Urinary bladder (tissue), 4 donors: Measurements from ENCODE around the gene RHBDD3. TPM values are rescaled to one million over a fixed set of nuclear protein-coding genes. Genes with fewer than 3 reads are reported as not detected.
"Not testable (repeated sequence)": the region's sequence is repeated elsewhere in the genome, so short reads cannot be mapped to it uniquely, and the experiment has no call there.

Experiments
- DNase-seq: peaks from one replicate; pipeline ENCODE4 v3.0.0-alpha.2; 2015; ENCODE audit errors: extremely low spot score
- H3K27ac ChIP-seq: one replicate; pipeline ENCODE4 v1.5.1; 2013; ENCODE audit warnings: low read depth, mild to moderate bottlenecking, moderate library complexity
- H3K36me3 ChIP-seq: one replicate; pipeline ENCODE4 v1.6.1; 2013; ENCODE audit warnings: mild to moderate bottlenecking, moderate library complexity; ENCODE audit not compliant: insufficient read depth
- H3K4me1 ChIP-seq: one replicate; pipeline ENCODE4 v1.6.1; 2013; ENCODE audit warnings: mild to moderate bottlenecking, moderate library complexity; ENCODE audit not compliant: insufficient read depth
- H3K4me3 ChIP-seq: one replicate; pipeline ENCODE4 v1.5.1; 2013; ENCODE audit warnings: low read depth, low read length
- WGBS: extraction: QIAGEN DNeasy Blood & Tissue Kit; methylation state at CpG from one replicate; pipeline ENCODE4 v1.1.7; 2013; 5-methylcytosine and 5-hydroxymethylcytosine counted together
- polyA plus RNA-seq: library from polyadenylated mRNA; stranded (reverse); fragments of 200-250 nt; gene quantifications from one replicate; pipeline ENCODE4 v1.2.3, GENCODE V29; 2013
- total RNA-seq: library from RNA; depleted of rRNA; stranded (reverse); fragments of >200 nt; gene quantifications from one replicate; pipeline ENCODE4 v1.2.3, GENCODE V29; 2014
- donor health status: healthy with polysubstance abuse.
- donor health status: healthy.

Gene RHBDD3
- total and polyA plus RNA-seq, 2 donors: 11.7 to 26.9 TPM

- no peak overlapping the region for H3K27ac ChIP-seq
These were observed 11.0 kb downstream of the RHBDD3 start for GRCh38 chr22:29256606-29257325.

GRCh38 chr22:29255064-29255621 lies 12.6 kb downstream of the RHBDD3 start:
- DNase-seq: no peak
- H3K4me3 ChIP-seq: no peak overlapping the region
- H3K27ac ChIP-seq: no peak overlapping the region
- H3K4me1 ChIP-seq: no peaks in the 10 kb centered on the region
- 96% methylated on average over 11 of the region's 11 CpGs for WGBS
- H3K36me3 ChIP-seq: no peaks in the 10 kb centered on the region

More at GRCh38 chr22:29256606-29257325, 11.0 kb downstream of the RHBDD3 start:
- Histone ChIP-seq H3K36me3 (no peaks in the 10 kb centered on the region), H3K4me1 (no peaks in the 10 kb centered on the region), H3K4me3 (no peak overlapping the region)
- DNase-seq: no peak
- WGBS: 94% methylated on average over 8 of the region's 8 CpGs

GRCh38 chr22:29254286-29254660 lies 13.5 kb downstream of the RHBDD3 start:
- H3K4me1 ChIP-seq: no peaks in the 10 kb centered on the region
- H3K4me3 ChIP-seq: no peak overlapping the region
- no peak for DNase-seq
- no peak overlapping the region for H3K27ac ChIP-seq
- no peaks in the 10 kb centered on the region for H3K36me3 ChIP-seq
- 63% methylated on average over 4 of the region's 4 CpGs for WGBS

- Histone ChIP-seq H3K4me1 (no peaks in the 10 kb centered on the region), H3K36me3 (no peaks in the 10 kb centered on the region), H3K4me3 (no peak overlapping the region), H3K27ac (no peak overlapping the region)
- DNase-seq: no peak
- 74% methylated on average over 14 of the region's 14 CpGs for WGBS
These were observed 14.1 kb downstream of the RHBDD3 start for GRCh38 chr22:29253561-29254285.

GRCh38 chr22:29251981-29252911 lies 15.5 kb downstream of the RHBDD3 start:
- Histone ChIP-seq H3K4me1 (no peaks in the 10 kb centered on the region), H3K4me3 (no peak overlapping the region), H3K36me3 (no peaks in the 10 kb centered on the region), H3K27ac (no peak overlapping the region)
- DNase-seq: no peak
- 91% methylated on average over 10 of the region's 10 CpGs for WGBS

GRCh38 chr22:29251265-29251664 lies 16.5 kb downstream of the RHBDD3 start:
- WGBS: 98% methylated on average over 5 of the region's 5 CpGs
- Histone ChIP-seq H3K4me3 (no peak overlapping the region), H3K36me3 (no peaks in the 10 kb centered on the region), H3K4me1 (no peaks in the 10 kb centered on the region), H3K27ac (no peak overlapping the region)
- no peak for DNase-seq

- H3K27ac ChIP-seq, H3K4me3 ChIP-seq, H3K4me1 ChIP-seq, DNase-seq, H3K36me3 ChIP-seq: not testable (repeated sequence)
- 98% methylated on average over 10 of the region's 10 CpGs for WGBS
These were observed 19.9 kb downstream of the RHBDD3 start for GRCh38 chr22:29247891-29248290.

- WGBS: 46% methylated on average over 11 of the region's 11 CpGs
- no peaks in the 10 kb centered on the region for H3K36me3 ChIP-seq
- H3K4me1 ChIP-seq: no peaks in the 10 kb centered on the region
- H3K27ac ChIP-seq: no peak overlapping the region
- no peak overlapping the region for H3K4me3 ChIP-seq
- no peak for DNase-seq
These were observed 22.0 kb downstream of the RHBDD3 start for GRCh38 chr22:29245626-29246385.

GRCh38 chr22:29244785-29245625 lies 22.8 kb downstream of the RHBDD3 start:
- no peak overlapping the region for H3K4me3 ChIP-seq
- no peaks in the 10 kb centered on the region for H3K36me3 ChIP-seq
- no peak for DNase-seq
- 77% methylated on average over 7 of the region's 7 CpGs for WGBS
- H3K27ac ChIP-seq: no peak overlapping the region
- no peaks in the 10 kb centered on the region for H3K4me1 ChIP-seq

- Histone ChIP-seq H3K27ac (no peak overlapping the region), H3K4me3 (no peak overlapping the region), H3K36me3 (no peaks in the 10 kb centered on the region), H3K4me1 (no peaks in the 10 kb centered on the region)
- WGBS: 85% methylated on average over 11 of the region's 11 CpGs
- no peak for DNase-seq
These were observed 23.8 kb downstream of the RHBDD3 start for GRCh38 chr22:29243874-29244446.

GRCh38 chr22:29240481-29240880 lies 27.3 kb downstream of the RHBDD3 start:
- not testable (repeated sequence) for H3K4me1 ChIP-seq, H3K36me3 ChIP-seq, H3K4me3 ChIP-seq, DNase-seq, H3K27ac ChIP-seq
- 79% methylated on average over 9 of the region's 9 CpGs for WGBS
